ENCODE results near the gene SPAG17.
A peak's percentile ranks its signal among the peaks of the same experiment; 100 is the strongest.

Gene SPAG17

DNA sequence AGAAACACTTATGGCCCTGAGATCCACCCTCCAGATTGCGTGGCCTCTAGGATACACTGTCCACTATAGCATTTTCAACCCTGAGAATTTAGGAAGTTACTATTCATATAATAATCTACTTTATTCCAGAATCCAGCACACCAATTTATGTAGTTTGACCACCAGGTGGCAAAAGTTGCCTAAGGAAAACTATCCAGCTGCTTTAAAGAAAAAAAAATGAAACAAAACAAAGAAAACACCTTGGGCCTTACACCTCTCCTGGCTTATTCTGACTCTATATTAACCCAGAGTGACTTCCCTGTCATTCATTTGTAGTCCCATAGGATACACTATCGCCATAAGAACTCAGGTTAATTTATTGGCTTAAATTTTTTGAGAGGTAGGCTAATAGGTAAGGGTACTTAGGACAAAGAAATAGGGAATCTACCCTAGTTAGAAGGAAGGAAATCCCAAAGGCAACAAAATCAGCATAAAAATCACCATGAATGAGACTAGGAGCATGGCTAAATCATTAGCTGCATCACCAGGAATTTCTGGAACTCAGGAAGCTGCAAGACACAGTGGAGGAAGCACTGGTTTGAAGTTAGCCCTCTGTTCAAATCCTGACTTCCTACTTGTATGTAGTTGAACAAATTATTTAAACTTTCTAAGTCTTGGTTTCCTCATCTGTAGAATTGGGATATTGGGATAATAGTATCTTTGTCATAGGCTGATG, 107.5 kb downstream of the SPAG17 start:
- DNase-seq (ENCODE audit: low read depth, low spot score), result peak; percentile 31

- DNase-seq (ENCODE audit: low read depth, low spot score), result no peak
These were observed 109.9 kb downstream of the SPAG17 start for GRCh38 chr1:118075116-118075515.

DNA sequence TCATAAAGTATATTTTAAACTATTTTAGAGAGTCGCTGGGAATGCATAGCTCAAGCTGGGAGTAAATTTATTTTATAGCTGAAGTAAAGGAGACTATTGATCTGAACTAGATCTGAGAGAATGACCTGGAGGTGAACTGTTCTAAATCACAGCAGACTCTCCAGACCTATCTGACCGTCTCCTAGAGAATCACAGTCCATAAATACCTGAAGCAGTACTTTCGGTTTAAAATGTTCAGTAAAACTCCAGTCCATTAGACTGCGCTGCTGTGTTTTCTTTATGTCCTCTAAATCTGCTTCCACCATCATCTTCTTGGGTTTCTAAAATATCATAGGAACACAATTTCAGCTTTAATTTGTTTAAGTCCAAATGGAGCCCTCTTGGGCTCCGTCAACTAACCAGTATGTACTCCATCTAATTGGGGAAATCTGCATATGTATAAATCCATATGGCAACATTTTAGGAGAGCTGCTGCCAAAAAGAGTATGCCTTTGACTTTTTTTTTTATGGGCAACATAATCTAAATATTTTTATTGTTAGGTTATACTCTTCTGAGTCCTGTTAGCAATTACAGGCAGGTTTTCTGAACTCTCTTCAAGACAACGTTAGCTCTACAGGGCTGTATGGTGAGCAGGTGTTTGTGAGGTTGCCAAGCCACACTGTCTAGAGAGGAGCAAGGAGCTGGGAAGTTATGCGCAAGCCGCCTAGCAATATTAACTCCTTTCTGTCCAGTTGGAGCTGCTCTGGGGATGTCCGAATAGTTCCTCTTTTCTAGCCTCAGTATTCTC, 111.2 kb downstream of the SPAG17 start:
- DNase-seq (ENCODE audit: low read depth, low spot score), result no peak

DNA sequence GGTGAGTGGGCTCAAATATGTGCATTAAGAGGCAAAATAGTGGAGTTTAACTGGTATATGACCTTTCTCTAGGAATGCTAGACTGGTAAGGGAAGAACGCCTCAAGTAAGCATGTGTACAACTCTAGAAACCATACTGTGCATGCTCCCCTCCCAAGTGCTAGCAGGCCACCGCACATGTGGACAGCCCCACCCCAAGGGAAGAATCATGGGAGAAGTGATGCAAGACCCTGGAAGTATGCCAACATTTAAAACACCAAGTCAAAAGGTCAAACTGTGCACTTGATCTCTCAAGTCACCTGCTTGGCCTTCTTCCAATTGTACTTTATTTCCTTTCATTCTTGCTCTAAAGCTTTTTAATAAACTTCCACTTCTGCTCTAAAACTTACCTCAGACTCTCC, 135.0 kb downstream of the SPAG17 start:
- DNase-seq (ENCODE audit: low read depth, low spot score), result no peak

GRCh38 chr1:118047650-118048224, 137.3 kb downstream of the SPAG17 start:
- no peak for DNase-seq (ENCODE audit: low read depth, low spot score)

DNA sequence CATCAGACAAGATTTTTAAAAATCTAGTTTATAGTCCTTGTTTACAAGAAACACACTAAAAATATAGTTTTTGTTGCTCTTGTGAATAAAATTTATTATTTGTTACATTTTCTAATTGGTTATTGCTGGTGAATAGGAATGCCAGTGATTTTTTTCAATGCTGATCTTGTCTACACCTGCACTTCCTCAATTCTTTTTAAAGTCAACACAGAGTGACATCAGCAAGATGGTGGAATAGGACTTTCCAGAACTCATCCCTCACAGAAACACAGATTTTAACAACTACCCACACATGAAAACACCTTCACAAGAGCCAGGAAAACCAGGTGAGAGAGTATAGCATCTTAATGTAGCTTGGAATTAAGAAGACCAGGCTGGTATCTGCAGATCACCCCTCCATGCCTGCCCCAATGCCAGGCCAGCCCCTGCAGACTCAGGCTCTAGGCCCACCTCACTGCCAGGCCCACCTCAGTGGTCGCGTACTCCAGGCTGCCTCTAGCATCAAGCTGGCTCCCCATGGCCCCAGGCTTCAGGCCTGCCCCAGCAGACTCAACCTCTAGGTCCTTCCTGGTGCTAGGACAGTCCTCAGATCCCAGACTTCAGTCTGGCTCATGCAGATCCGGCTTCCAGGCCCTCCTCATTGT, 137.9 kb downstream of the SPAG17 start:
- DNase-seq (ENCODE audit: low read depth, low spot score), result no peak

DNA sequence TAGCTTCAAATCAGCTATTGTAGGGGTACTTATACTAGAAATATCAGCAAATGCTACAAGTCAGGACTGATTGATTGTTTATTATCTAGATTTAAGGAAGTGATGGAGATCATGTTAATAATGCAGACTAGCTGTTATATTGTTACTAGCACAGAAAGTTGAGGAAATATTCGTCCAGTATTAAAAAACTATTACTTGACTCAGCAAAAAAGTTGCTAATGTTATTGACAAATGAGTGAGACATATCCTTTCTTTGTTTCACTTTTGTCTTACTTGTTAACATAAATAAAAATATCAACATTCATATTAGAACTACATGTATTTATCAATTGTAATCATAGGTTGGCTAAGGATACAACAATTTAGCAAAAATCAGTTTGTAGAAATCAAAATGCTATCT, 141.4 kb downstream of the SPAG17 start:
- DNase-seq (ENCODE audit: low read depth, low spot score), result no peak

DNA sequence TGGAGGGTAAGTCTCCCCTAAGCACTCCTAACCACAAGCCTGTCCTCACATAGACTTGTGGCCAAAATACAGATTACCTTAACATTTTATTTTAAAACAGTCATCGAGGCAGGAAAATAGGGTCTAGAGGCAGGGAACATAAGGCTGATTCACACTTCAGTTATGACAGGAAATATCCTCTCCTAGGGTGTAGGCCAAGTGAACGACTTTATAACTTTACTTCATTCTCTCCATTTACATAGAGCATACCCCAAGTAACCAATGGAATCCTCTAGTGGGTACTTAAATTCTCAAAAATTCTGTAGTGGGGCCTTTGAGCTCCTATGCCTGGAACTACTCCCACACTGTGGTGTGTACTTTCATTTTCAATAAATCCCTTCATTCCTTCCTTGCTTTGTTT, 142.5 kb downstream of the SPAG17 start:
- DNase-seq (ENCODE audit: low read depth, low spot score), result no peak

- DNase-seq (ENCODE audit: low read depth, low spot score), result no peak
These were observed 145.9 kb downstream of the SPAG17 start for GRCh38 chr1:118039170-118039569.

GRCh38 chr1:118032883-118033282, 152.1 kb downstream of the SPAG17 start:
- no peak for DNase-seq (ENCODE audit: low read depth, low spot score)

- no peak for DNase-seq (ENCODE audit: low read depth, low spot score)
These were observed 156.8 kb downstream of the SPAG17 start for GRCh38 chr1:118028267-118028666.

DNA sequence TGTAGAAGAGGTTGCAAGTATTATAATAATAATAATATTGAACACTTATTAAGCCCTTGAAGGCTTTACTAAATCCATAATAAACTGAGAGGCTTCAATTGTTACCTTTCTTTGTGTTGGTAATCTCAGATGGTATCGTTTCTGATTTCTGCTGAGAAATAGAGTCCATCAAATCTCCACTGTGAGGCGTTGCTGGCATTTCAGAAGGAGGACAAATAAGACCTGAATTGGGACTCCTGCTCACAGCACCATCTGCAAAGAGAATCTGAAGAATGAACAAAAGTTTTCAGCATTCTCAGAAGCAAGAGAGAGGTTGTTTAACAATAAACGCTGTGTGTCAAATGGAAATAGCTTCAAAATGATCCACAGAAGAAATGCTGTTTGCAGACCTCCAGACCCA, 161.8 kb downstream of the SPAG17 start:
- no peak for DNase-seq (ENCODE audit: low read depth, low spot score)

DNA sequence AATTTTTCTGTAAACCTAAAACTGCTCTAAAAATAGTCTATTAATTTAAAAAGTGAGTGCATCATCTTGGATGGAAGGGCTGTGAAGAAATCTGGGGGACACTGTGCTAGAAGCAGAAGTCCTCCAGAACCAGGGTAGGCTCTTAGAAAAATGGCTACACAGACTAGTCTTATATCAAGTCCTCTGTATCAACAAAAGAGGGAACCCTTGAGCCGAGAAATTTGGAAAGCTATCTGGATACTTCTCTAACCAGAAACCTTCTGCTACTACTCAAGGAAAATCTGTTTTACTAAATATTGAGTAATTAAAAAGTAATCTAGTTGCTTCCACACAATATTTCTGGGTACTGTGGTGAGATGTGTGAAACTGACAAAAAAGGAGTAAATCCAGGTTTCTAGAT, 163.4 kb downstream of the SPAG17 start:
- no peak for DNase-seq (ENCODE audit: low read depth, low spot score)

- DNase-seq (ENCODE audit: low read depth, low spot score), result no peak
These were observed 167.0 kb downstream of the SPAG17 start for GRCh38 chr1:118018060-118018459.

DNA sequence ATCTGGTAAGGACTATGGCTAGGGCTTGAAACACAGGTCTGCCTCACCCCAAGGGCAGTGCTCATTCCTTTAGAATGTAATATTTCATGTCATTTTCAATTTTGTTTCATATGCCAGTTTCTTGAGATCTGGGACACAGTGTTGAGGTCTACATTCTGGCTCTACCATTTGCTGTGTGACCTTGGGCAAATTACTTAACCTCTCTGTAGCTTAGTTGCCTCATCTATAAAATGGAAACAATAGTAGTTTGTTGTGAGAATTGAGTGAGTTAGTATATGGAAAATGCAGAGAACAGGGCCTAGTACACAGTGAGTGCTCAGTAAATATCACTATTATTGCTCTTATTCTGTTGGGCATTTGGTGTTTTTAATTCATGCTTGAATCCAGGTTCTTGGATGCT, 171.1 kb downstream of the SPAG17 start:
- no peak for DNase-seq (ENCODE audit: low read depth, low spot score)

GRCh38 chr1:118013336-118013735, 171.7 kb downstream of the SPAG17 start:
- no peak for DNase-seq (ENCODE audit: low read depth, low spot score)

- no peak for DNase-seq (ENCODE audit: low read depth, low spot score)
These were observed 172.4 kb downstream of the SPAG17 start for GRCh38 chr1:118012515-118013124.

GRCh38 chr1:118008011-118008410, 177.0 kb downstream of the SPAG17 start:
- DNase-seq (ENCODE audit: low read depth, low spot score), result no peak

GRCh38 chr1:118007391-118007790, 177.6 kb downstream of the SPAG17 start:
- DNase-seq (ENCODE audit: low read depth, low spot score), result no peak

DNA sequence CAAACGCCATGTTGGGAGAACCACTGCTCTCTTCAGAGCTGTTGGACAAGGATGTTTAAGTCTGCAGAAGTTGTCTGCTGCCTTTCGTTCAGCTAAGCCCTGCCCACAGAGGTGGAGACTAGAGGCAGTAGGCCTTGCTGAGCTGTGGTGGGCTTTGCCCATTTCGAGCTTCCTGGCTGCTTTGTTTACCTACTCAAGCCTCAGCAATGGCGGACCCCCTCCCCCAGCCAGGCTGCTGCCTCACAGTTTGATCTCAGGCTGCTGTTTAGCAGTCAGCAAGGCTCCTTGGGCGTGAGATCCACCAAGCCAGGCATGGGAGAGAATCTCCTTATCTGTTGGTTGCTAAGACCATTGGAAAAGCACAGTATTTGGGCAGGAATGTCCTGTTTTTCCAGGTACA, 180.7 kb downstream of the SPAG17 start:
- DNase-seq (ENCODE audit: low read depth, low spot score), result no peak

DNA sequence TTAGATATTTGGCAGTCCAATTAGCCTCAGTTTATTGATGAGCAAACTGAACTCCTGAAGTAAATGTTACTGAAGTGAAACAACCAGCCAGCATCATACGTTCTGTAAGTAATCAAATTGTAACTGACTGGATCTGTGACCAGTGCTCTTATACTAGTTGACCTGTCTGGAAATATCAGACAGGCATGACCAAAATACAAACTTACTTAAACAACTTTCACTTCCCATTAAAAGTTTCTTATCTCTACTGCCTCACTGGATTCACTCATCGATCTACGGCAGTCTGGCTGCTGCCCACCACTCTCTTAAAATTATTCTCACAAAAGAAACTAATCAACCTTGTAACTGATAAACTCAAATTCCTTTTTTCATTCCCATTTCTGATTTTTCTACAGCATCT, 199.1 kb downstream of the SPAG17 start:
- DNase-seq (ENCODE audit: low read depth, low spot score), result no peak

- no peak for DNase-seq (ENCODE audit: low read depth, low spot score)
These were observed 199.8 kb downstream of the SPAG17 start for GRCh38 chr1:117985239-117985638.

Measured in ELF-1 (cell line).